Epithelial cell of prostate (primary cell): ENCODE measurements around the gene ZNF652.
"Not testable (repeated sequence)": the region's sequence is repeated elsewhere in the genome, so short reads cannot be mapped to it uniquely, and the experiment has no call there.

Source experiments
- DNase-seq: peaks from one replicate; pipeline ENCODE4 v3.0.0-alpha.2; 2011; ENCODE audit warnings: low read depth, low spot score
- H3K27ac ChIP-seq: fragments of 450-650 bp; 2 replicates; pipeline ENCODE4 v1.5.1; 2017; ENCODE audit warnings: mild to moderate bottlenecking

ZNF652 gene

GRCh38 chr17:49277638-49278037 lies 84.4 kb downstream of the ZNF652 start:
- DNase-seq, result no peak
- no peak overlapping the region for H3K27ac ChIP-seq

- not testable (repeated sequence) for DNase-seq, H3K27ac ChIP-seq
These were observed 86.1 kb downstream of the ZNF652 start for GRCh38 chr17:49275981-49276380.

DNA sequence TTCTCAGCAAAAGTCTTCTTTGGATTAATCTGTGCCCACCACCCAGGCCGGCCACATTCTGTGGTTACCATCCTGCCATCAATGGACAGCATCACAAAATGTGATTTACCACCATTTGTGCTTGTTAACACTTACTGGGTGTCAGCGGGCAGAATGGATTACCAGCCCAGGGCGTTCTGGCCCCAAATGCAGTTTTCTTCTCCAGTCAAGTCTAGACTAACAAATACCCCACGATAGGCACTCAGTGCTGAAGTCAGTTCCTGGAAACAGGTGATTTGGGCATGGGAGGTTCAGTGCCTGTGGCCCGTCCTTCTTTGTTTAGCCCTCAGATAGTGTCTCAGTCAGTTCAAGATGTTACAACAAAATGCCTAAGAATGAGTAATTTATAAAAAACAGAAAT lies 92.7 kb downstream of the ZNF652 start:
- DNase-seq, result no peak
- H3K27ac ChIP-seq, result no peak overlapping the region

DNA sequence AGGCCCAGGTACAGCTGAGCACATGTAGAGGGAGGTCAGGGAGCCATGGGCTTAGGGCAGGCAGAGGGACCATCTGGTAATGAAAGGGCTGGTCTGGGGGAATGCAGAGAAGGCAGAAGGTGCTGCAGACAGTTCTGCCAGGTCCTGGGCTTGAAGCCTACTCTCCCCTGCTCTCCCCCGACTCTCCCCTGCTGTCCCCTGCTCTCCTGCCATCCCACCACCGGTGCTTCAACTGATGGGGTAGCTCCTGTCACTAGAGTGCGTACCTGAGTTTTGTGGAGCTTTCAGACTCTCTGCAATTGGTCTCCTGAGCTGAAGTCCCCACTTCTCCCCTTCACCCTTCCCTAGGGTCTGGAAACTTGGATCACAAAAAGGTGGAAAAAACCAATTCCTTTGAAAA lies 94.1 kb downstream of the ZNF652 start:
- H3K27ac ChIP-seq, result no peak overlapping the region
- DNase-seq, result no peak

GRCh38 chr17:49266233-49266632 lies 95.8 kb downstream of the ZNF652 start:
- DNase-seq, result no peak
- H3K27ac ChIP-seq, result peak overlapping the region; percentile 10

GRCh38 chr17:49261540-49261939 lies 100.5 kb downstream of the ZNF652 start:
- H3K27ac ChIP-seq, DNase-seq: not testable (repeated sequence)

- DNase-seq, result no peak
- H3K27ac ChIP-seq, result peak overlapping the region; percentile 69
These were observed 101.2 kb downstream of the ZNF652 start for GRCh38 chr17:49260817-49261291.

DNA sequence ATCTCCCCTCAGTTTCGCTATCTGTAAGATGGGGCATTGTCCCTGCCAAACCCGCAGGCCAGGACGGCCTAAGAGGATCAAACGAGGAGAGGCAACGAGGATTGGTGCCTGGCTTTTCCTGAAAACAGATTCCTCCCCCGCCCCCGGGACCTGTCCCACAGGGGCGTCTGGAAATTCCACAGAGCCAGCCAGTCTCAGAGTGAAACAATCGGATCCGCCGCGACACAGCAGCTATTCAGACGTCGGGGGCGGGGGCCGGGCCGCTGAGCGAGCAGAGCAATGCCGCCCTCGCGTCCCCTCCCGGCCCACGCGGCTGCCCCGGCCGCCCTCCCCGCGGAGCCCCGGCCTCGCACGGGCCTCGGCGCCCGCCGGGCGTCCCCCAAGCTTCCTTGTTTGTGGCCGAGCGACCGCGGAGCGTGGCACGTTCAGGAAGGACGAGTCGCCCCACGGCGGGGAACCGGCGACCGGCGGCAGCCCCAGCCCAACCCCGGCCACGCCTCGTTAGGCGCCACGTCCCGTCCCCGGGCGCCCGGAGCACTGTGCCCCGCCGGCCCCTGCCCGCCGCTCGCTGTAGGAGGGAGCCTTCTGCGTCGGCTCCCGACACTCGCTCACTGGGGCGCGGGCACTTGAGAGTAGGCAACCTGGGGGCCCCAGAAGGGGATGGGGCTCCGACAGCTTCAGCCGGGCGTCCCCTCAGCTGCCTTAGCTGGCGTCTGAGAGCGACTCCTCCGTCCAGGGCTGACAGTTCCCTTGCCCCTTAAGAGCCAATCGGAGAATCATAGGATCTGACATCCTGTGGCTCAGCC lies 101.8 kb downstream of the ZNF652 start:
- DNase-seq, result peak; percentile 34
- peak overlapping the region; percentile 69 for H3K27ac ChIP-seq

- H3K27ac ChIP-seq, result peak overlapping the region; percentile 69
- no peak for DNase-seq
These were observed 102.4 kb downstream of the ZNF652 start for GRCh38 chr17:49259663-49260010.

- no peak overlapping the region for H3K27ac ChIP-seq
- no peak for DNase-seq
These were observed 103.7 kb downstream of the ZNF652 start for GRCh38 chr17:49258394-49258793.

DNA sequence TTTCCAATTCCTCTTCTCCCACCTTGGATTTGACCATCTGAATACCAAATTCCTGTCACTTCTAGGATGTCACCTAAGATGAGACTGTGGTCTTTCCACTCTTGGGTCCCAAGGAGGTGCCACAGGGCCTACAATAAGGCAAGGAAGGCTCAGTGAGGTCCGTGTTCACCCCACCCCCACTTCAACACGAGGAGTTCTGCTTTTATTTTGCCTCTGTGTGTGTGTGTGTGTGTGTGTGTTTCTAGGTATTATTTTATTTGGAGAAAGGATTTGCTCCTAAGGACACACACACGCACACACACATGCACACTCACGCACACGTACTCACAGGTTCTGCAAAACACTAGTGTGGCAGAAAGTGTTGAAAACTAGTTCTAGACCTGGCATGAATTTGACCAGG lies 106.9 kb downstream of the ZNF652 start:
- no peak for DNase-seq
- no peak overlapping the region for H3K27ac ChIP-seq

GRCh38 chr17:49254066-49254465 lies 108.0 kb downstream of the ZNF652 start:
- no peak overlapping the region for H3K27ac ChIP-seq
- no peak for DNase-seq

- no peak overlapping the region for H3K27ac ChIP-seq
- DNase-seq, result no peak
These were observed 109.8 kb downstream of the ZNF652 start for GRCh38 chr17:49252148-49252695.

- DNase-seq, result no peak
- H3K27ac ChIP-seq, result no peak overlapping the region
These were observed 112.0 kb downstream of the ZNF652 start for GRCh38 chr17:49249890-49250522.

DNA sequence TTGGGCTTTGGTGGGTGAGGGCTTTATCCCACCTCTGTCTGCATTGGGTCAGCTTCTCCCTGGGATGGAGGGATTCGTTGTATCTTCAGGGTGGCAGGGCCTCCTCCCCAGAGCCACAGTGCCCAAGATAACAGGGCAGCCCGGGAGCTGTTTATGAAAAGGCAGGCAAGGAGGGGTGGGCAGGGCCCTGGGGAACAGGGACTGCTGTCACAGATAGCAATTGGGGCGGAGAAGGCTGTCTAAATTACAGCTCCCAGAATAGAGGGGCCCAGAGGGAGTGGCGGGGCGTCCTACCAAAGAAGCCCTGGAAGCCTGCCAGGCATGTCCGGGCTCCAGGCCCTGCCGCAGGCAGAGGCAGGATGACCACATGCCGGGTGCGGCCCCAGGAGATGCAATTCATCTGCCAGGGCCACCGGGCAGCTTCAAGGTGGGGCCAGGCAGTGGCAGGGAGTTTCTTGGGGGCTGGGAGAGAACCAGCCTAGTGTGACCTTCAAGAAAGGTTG lies 112.7 kb downstream of the ZNF652 start:
- H3K27ac ChIP-seq, result no peak overlapping the region
- no peak for DNase-seq

GRCh38 chr17:49247944-49248343 lies 114.1 kb downstream of the ZNF652 start:
- no peak for DNase-seq
- H3K27ac ChIP-seq, result no peak overlapping the region

DNA sequence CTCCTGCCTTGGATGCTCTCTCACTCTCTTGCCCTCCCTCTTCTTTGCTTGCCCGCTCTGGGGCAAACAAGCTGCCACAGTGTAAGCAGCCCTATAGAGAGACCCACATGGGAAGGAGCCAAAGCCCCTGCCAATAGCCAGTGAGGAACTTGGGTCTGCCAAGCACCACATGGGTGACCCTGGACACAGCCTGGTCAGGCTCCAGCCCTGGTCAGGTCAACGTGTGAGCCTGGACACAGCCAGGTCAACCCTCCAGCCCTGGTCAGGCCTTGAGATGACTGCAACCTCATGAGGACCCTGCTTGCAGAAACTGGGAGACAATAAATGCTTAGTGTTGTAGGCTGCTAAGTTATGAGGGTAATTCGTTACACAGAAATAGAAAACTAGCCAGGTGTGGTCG lies 117.2 kb downstream of the ZNF652 start:
- no peak overlapping the region for H3K27ac ChIP-seq

More for the DNA sequence above, 117.2 kb downstream of the ZNF652 start:
- DNase-seq, result no peak
